ENCODE results near the gene TPD52L2. TPM values are rescaled to one million over a fixed set of nuclear protein-coding genes. Genes with fewer than 3 reads are reported as not detected.
"Not testable (repeated sequence)": the region's sequence is repeated elsewhere in the genome, so short reads cannot be mapped to it uniquely, and the experiment has no call there.

TPD52L2 gene
- total RNA-seq, 6 donors from 2014 or later, result 64.2 to 103 (median 79.4) TPM

DNA sequence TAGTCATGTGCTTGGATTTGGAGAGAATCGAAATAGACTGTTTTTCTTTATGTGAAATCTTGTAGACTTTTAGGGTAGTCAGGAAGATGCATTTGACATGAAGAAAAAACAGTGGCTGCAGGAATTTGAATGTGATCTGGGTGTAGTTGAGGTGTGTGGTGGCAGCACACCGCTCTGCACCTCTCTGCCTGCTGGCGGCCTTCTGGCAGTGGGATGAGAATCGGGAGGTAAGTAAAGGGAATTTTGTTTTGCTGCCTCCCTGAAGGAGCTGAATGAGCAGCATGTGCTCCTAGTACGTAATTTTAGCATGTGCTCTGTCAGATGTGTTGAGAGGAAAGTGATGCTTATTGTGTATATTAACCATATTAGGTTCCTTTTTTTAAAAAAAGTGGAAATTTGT is 3.2 kb downstream of the TPD52L2 start:
- no peaks in the 10 kb centered on the region for H3K27me3 ChIP-seq
- no peak overlapping the region for H3K4me3 ChIP-seq
- no peak for DNase-seq
- WGBS, 2 donors, result 94 to 95% methylated on average over 5 of the region's 5 CpGs
- no peak for TF ChIP-seq EP300 (IDR thresholded peaks at IDR 0.05)
- no peak for TF ChIP-seq POLR2AphosphoS5 (IDR thresholded peaks at IDR 0.05)
- TF ChIP-seq, protein P1, sequence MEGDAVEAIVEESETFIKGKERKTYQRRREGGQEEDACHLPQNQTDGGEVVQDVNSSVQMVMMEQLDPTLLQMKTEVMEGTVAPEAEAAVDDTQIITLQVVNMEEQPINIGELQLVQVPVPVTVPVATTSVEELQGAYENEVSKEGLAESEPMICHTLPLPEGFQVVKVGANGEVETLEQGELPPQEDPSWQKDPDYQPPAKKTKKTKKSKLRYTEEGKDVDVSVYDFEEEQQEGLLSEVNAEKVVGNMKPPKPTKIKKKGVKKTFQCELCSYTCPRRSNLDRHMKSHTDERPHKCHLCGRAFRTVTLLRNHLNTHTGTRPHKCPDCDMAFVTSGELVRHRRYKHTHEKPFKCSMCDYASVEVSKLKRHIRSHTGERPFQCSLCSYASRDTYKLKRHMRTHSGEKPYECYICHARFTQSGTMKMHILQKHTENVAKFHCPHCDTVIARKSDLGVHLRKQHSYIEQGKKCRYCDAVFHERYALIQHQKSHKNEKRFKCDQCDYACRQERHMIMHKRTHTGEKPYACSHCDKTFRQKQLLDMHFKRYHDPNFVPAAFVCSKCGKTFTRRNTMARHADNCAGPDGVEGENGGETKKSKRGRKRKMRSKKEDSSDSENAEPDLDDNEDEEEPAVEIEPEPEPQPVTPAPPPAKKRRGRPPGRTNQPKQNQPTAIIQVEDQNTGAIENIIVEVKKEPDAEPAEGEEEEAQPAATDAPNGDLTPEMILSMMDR (IDR thresholded peaks at IDR 0.05), result no peak
- no peak for TF ChIP-seq POLR2A (IDR thresholded peaks at IDR 0.05)
- no peak for ATAC-seq (ENCODE audit: low FRiP score in 2 of 2)
- peaks cover 14 to 49% (median 36%) of the 10 kb centered on the region in 4 donors for H3K36me3 ChIP-seq
- peaks cover 27 to 34% (median 32%) of the 10 kb centered on the region in 4 donors for H3K4me1 ChIP-seq
- no peaks in the 10 kb centered on the region for H3K9me3 ChIP-seq
- no peak overlapping the region for H3K27ac ChIP-seq

DNA sequence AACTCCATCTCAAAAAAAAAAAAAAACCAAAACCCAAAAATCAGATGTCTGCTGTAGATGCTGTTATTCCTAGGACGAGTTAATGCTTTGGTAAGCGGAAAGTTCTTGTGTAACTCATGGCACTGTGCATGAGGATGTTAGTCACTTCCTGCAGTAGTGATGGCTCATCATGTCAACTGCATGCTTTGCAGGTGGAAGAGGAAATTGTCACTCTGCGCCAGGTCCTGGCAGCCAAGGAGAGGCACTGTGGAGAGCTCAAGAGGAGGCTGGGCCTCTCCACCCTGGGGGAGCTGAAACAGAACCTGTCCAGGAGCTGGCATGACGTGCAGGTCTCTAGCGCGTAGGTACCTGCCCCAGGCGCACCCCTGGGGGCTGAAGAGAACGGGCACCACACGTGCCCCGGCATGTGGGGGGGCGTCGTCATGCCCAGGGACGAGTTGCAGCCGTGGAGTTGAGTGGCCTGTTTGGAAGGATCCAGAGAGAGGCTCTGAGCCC is 8.5 kb downstream of the TPD52L2 start:
- ATAC-seq (ENCODE audit: low FRiP score in 2 of 2) (peak; percentile 75 to 90), DNase-seq (peak; percentile 77 to 79)
- Histone ChIP-seq H3K36me3 (peaks cover 28 to 95% (median 83%) of the 10 kb centered on the region in 4 donors), H3K27me3 (no peaks in the 10 kb centered on the region), H3K4me3 (peak overlapping the region in 1 of 4 donors; percentile 19), H3K9me3 (no peaks in the 10 kb centered on the region), H3K27ac (peak overlapping the region; percentile 77 to 86 (median 82)), H3K4me1 (peaks cover 0 to 12% (median 8%) of the 10 kb centered on the region in 4 donors)
- TF ChIP-seq EP300 (IDR thresholded peaks at IDR 0.05), result peak in 3 of 4 donors; percentile 32 to 97 (median 75)
- peak in 1 of 4 donors; percentile 56 for TF ChIP-seq POLR2A (IDR thresholded peaks at IDR 0.05)
- TF ChIP-seq, protein P1 (IDR thresholded peaks at IDR 0.05), result no peak
- peak; percentile 88 to 96 for TF ChIP-seq POLR2AphosphoS5 (IDR thresholded peaks at IDR 0.05)
- WGBS, 2 donors, result 63 to 69% methylated on average over 7 to 14 of the region's 14 CpGs

DNA sequence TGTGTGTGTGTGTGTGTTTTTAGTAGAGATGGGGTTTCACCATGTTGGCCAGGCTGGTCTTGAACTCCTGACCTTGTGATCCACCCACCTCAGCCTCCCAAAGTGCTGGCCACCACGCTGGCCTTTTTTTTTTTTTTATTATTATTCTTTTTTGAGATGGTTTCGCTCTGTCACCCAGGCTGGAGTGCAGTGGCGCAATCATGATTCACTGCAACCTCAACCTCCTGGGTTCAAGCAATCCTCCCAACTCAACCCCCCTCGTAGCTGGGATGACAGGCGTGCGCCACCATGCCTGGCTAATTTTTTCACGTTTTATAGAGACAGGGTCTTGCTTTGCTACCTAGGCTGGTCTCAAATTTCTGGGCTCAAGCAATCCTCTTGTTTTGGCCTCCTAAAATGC is 9.2 kb downstream of the TPD52L2 start:
- DNase-seq, result peak in 1 of 2 donors; percentile 60
- H3K9me3 ChIP-seq; ATAC-seq (ENCODE audit: low FRiP score in 2 of 2); H3K4me3 ChIP-seq; H3K27me3 ChIP-seq: not testable (repeated sequence)
- peak overlapping the region; percentile 67 to 86 (median 82) for H3K27ac ChIP-seq
- 81 to 82% methylated on average over 7 of the region's 7 CpGs for WGBS, 2 donors
- H3K4me1 ChIP-seq, result peaks cover 0 to 12% (median 8%) of the 10 kb centered on the region in 4 donors
- peaks cover 25 to 95% (median 83%) of the 10 kb centered on the region in 4 donors for H3K36me3 ChIP-seq

DNA sequence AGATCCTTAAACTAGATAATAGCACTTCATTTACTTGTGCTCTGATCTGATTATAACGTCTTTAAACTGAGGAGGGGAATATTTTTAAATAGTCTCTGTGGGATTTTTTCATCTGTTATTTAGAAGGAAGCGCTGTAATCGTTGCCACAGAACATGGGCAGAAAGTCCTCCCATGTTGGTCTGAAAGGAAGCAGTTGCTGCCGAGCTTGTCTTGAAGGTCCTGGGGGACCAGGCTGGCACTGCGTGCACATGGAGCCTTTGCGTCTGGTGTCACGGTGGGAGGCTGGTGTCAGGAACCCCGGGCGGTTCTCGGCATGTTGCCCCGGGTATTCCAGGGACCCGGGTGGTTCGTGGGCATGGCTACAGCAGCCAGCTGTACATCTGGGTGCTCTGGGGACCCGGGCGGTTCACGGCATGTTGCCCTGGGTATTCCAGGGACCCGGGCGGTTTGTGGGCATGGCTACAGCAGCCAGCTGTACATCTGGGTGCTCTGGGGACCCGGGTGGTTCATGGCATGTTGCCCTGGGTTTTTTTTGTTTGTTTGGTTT is 11.5 kb downstream of the TPD52L2 start:
- 77 to 86% methylated on average over 5 to 19 of the region's 19 CpGs for WGBS, 2 donors
- TF ChIP-seq POLR2A (IDR thresholded peaks at IDR 0.05), result no peak
- TF ChIP-seq EP300 (IDR thresholded peaks at IDR 0.05), result no peak
- TF ChIP-seq, protein P1 (IDR thresholded peaks at IDR 0.05), result no peak
- no peak for TF ChIP-seq POLR2AphosphoS5 (IDR thresholded peaks at IDR 0.05)
- no peak for ATAC-seq (ENCODE audit: low FRiP score in 2 of 2)
- no peaks in the 10 kb centered on the region for H3K27me3 ChIP-seq
- DNase-seq, result peak in 1 of 2 donors; percentile 44
- no peak overlapping the region for H3K4me3 ChIP-seq
- H3K36me3 ChIP-seq, result peaks cover 14 to 85% (median 68%) of the 10 kb centered on the region in 4 donors
- peaks cover 0 to 12% (median 8%) of the 10 kb centered on the region in 4 donors for H3K4me1 ChIP-seq
- no peak overlapping the region for H3K27ac ChIP-seq
- H3K9me3 ChIP-seq, result no peaks in the 10 kb centered on the region

DNA sequence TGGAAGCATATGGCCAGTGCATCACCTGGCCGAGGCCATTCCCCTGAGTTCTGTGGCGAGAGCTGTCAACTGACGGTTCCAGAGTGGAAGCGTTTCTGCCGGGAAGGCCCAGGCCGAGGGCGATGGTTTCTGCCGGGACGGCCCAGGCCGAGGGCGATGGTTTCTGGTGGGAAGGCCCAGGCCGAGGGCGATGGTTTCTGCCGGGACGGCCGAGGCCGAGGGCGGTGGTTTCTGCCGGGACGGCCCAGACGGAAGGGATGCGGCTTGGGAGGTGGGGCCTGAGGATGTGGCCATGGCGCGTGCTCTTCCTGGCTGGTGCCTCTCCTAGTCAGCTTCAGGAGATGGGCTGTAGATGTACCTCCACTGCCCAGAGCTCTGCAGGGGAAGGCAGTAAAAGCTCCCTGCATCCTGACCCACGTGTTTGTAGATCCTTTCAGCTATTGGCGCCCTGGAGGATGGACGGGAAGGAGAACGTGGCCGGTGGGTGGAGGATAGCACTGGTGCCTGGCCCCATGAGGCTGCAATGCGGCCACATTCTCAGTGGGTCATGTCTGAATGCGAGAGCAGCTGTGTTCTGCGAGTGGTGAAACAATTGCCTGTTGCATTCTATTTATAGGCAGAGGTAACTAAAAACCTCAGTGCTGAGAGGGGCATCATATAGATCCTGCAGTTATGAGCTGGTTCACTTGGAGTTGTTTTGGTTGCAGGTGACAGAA is 12.8 kb downstream of the TPD52L2 start:
- H3K9me3 ChIP-seq, result no peaks in the 10 kb centered on the region
- DNase-seq, result peak in 1 of 2 donors; percentile 68
- 89 to 95% methylated on average over 29 to 32 of the region's 32 CpGs for WGBS, 2 donors

More for the DNA sequence above, 12.8 kb downstream of the TPD52L2 start:
- TF ChIP-seq, protein P1 (IDR thresholded peaks at IDR 0.05), result no peak
- no peak for TF ChIP-seq POLR2A (IDR thresholded peaks at IDR 0.05)
- Histone ChIP-seq H3K36me3 (peaks cover 14 to 85% (median 71%) of the 10 kb centered on the region in 4 donors), H3K4me3 (no peak overlapping the region), H3K27me3 (no peaks in the 10 kb centered on the region), H3K4me1 (peaks cover 0 to 11% (median 6%) of the 10 kb centered on the region in 4 donors), H3K27ac (no peak overlapping the region)
- ATAC-seq (ENCODE audit: low FRiP score in 2 of 2), result no peak
